Adipocyte (in vitro differentiated cells): Measurements from ENCODE around the gene ZFR.

Source experiments
- DNase-seq: peaks from one replicate; pipeline ENCODE4 v3.0.0-alpha.2; 2015; ENCODE audit warnings: low read depth
- H3K27me3 ChIP-seq: replicated peaks from 2 replicates; pipeline ENCODE4 v1.7.0; 2013; ENCODE audit warnings: mild to moderate bottlenecking, low read length, moderate library complexity; ENCODE audit not compliant: control insufficient read depth, insufficient read depth
- H3K36me3 ChIP-seq: 2 replicates; pipeline ENCODE4 v1.7.0; 2013; ENCODE audit warnings: low read length, mild to moderate bottlenecking, moderate library complexity; ENCODE audit not compliant: control insufficient read depth, insufficient read depth, severe bottlenecking
- H3K4me1 ChIP-seq: 2 replicates; pipeline ENCODE4 v1.7.0; 2013; ENCODE audit warnings: mild to moderate bottlenecking, low read length, moderate library complexity; ENCODE audit not compliant: control insufficient read depth, insufficient read depth
- H3K4me3 ChIP-seq: 2 replicates; pipeline ENCODE4 v1.7.0; 2013; ENCODE audit warnings: mild to moderate bottlenecking, low read length, moderate library complexity
- H3K9ac ChIP-seq: 2 replicates; pipeline ENCODE4 v1.7.0; 2013; ENCODE audit warnings: mild to moderate bottlenecking, low read length, moderate library complexity
- H3K9me3 ChIP-seq: 2 replicates; pipeline ENCODE4 v1.7.0; 2013; ENCODE audit warnings: mild to moderate bottlenecking, low read length, moderate library complexity; ENCODE audit not compliant: control insufficient read depth

The ZFR gene

DNA sequence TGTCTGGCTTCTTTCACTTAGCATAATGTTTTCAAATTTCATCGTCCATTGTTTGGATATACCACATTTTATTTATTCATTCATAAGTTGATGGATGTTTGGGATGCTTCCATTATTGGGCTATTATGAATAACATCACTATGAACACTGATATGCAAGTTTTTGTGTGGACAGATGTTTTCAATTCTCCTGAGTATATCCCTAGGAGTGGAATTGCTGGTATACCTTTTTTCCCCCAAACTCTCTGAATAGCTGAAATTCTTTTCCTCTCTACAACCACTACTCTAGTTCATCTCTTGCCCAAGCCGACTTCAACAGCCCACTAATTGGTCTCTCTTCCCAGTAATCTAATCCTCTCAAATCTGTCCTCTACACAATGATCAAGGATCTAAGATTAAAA lies 4.7 kb upstream of the ZFR start:
- Histone ChIP-seq H3K9me3 (no peaks in the 10 kb centered on the region), H3K27me3 (no peaks in the 10 kb centered on the region), H3K4me1 (peaks cover 3% of the 10 kb centered on the region), H3K9ac (no peak overlapping the region), H3K36me3 (no peaks in the 10 kb centered on the region), H3K4me3 (no peak overlapping the region)
- no peak for DNase-seq

DNA sequence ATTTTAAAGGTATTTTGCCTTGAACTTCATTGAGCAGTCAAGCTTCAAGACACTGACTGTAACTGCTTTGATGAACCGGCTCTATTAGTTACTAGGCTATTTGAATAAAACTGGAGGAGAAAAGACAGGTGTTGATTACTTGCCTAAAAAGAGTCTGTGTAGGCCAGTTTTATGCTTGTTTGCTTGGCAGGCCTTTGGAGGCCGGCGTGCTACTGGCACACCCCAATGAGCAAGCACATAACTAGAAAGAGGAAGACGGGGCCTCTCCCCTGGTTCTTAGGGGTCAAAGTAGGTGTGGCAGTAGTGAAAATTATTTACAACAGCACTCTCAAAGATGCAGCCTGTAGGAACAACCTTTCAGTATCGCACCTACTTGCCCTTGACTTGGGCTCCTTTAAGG lies 2.1 kb upstream of the ZFR start:
- DNase-seq, result no peak
- H3K36me3 ChIP-seq, result no peaks in the 10 kb centered on the region
- H3K27me3 ChIP-seq, result no peaks in the 10 kb centered on the region
- no peaks in the 10 kb centered on the region for H3K9me3 ChIP-seq
- no peak overlapping the region for H3K4me3 ChIP-seq
- H3K4me1 ChIP-seq, result peaks cover 19% of the 10 kb centered on the region
- no peak overlapping the region for H3K9ac ChIP-seq

DNA sequence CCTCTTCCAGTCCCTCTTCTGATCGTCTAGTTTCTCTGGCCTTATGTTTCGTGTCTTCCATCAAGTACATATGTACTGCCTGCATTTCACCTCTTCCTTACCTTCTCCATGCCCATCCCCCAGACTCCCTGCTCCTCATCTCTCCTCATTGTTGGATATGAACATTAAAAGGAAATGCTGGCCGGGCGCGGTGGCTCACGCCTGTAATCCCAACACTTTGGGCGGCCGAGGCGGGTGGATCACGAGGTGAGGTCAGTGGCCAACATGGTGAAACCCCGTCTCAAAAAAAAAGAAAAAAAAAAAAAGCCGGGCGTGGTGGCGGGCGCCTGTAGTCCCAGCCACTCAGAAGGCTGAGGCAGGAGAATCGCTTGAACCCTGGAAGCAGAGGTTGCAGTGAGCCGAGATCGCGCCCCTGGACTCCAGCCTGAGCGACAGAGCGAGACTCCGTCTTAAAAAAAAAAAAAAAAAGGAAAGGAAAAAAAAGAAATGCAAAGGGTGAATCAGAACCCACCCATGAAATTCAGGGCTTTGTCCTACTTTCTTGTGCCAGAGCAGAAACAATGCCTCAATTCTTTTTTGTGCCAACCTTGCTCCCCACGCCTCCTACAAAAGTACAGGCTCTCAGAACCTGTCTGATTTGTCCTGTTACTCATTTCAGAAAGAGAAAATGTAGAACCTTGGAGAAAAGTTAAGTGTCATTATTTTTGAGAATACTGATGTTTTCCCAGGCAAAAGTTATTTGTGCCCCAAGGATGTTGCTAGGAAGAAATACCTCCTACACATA lies 1.5 kb upstream of the ZFR start:
- H3K4me1 ChIP-seq, result peaks cover 25% of the 10 kb centered on the region
- no peaks in the 10 kb centered on the region for H3K27me3 ChIP-seq
- no peak overlapping the region for H3K4me3 ChIP-seq
- no peak overlapping the region for H3K9ac ChIP-seq
- H3K36me3 ChIP-seq, result no peaks in the 10 kb centered on the region
- H3K9me3 ChIP-seq, result no peaks in the 10 kb centered on the region
- no peak for DNase-seq

GRCh38 chr5:32445287-32445758 lies 783 bp upstream of the ZFR start:
- Histone ChIP-seq H3K36me3 (no peaks in the 10 kb centered on the region), H3K9me3 (no peaks in the 10 kb centered on the region), H3K27me3 (no peaks in the 10 kb centered on the region), H3K4me1 (peaks cover 25% of the 10 kb centered on the region), H3K4me3 (peak overlapping the region; percentile 88), H3K9ac (peak overlapping the region; percentile 93)
- DNase-seq, result no peak

DNA sequence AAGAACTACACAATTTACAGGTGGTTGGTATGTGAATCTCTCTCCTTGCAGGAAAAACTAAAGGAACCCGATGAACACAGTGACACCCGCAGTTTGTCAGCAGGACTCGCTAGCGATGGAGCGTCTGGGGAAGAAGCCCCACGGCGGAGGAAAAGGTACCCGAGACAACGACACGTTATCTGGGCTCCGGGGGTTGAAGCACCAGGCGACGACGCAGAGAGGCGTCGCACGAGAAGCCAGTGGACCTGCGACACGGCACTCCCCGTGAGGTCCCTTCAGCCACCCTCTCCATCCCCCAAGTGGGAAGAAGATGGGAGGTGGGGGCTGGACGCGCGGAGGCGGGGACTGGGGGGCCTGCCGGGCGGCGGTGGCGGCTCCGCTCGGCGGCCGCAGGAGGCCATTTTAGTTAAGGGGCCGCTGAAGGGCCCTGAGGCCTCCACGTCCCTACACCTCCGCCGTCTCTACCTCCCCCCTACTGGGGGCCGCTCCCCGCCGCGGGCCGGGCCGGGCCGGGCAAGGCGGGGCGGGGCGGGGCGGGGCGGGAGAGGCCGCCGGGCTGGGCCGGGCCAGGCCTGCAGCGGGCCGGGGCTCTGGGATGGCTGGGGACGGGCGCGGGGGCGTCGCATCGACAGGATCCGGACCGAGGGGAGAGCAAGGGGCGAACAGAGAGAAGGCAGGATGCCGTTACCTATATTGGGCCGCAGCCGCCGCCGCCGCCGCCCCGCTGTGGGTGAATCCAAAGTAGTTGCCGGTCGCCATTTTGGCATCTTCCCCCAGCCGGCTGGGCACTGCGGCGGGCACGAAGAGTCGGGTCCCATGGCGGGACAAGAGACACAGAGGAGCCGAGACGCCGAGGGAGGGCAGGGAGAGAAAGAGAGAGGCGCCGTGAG lies 754 bp downstream of the ZFR start:
- Histone ChIP-seq H3K27me3 (no peaks in the 10 kb centered on the region), H3K36me3 (peaks cover 8% of the 10 kb centered on the region), H3K4me3 (peak overlapping the region; percentile 93), H3K9me3 (no peaks in the 10 kb centered on the region), H3K4me1 (peaks cover 30% of the 10 kb centered on the region), H3K9ac (peak overlapping the region; percentile 93)
- peak; percentile 71 for DNase-seq

DNA sequence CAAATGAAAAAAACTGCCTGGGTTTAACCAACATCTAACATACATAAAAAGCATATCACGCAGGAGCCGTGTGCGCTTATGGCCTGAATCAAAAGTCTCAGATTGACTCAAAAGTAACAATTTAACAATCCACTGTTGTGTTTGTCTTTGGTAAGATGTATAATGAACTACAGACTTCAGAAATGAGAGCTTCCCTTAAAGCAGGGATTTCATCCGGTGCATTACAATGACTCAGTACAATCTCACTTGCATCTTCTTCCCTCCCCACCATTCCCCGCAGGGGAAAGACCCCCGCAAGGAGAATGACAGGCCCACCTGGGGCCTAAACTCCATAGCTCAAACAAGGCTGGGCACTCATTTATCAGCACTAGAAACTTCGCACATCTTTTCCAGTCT lies 1.4 kb downstream of the ZFR start:
- Histone ChIP-seq H3K4me3 (peak overlapping the region; percentile 93), H3K27me3 (no peaks in the 10 kb centered on the region), H3K9ac (peak overlapping the region; percentile 93), H3K36me3 (peaks cover 8% of the 10 kb centered on the region), H3K4me1 (peaks cover 31% of the 10 kb centered on the region), H3K9me3 (no peaks in the 10 kb centered on the region)
- DNase-seq, result peak; percentile 69

GRCh38 chr5:32439086-32439642 lies 5.4 kb downstream of the ZFR start:
- Histone ChIP-seq H3K27me3 (no peaks in the 10 kb centered on the region), H3K36me3 (peaks cover 10% of the 10 kb centered on the region), H3K9me3 (no peaks in the 10 kb centered on the region), H3K4me1 (peaks cover 44% of the 10 kb centered on the region), H3K4me3 (no peak overlapping the region), H3K9ac (no peak overlapping the region)
- no peak for DNase-seq

DNA sequence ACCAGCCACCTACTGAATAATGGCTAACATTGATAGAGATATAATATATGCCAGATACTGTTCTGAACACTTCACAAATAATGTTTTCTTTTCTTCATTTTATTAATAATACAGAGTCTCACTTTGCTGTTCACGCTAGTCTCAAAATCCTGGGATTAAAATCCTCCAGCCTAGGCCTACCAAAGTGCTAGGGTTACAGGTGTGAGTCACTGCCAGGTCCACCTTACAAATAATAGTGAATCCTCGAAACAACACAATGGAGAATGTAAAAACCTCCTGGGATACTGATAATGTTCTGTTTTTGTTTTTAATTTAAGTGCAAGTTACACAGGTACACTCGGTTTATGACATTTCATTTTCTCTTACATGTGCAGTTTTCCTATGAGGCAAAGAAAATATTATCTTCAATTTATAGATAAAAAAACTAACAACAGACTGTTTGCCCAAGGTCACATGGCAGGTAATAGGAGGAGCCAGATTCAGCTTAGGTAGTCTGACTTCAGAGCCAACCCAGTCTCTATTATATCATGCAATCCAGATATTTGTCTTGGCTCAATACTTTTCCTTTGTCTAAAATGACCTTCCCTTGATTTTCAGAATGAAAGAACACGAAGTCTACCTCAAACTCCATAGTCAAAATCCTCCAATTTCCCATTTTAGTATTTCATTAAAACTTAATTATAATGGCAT lies 7.8 kb downstream of the ZFR start:
- Histone ChIP-seq H3K9me3 (no peaks in the 10 kb centered on the region), H3K27me3 (no peaks in the 10 kb centered on the region), H3K9ac (no peak overlapping the region), H3K4me1 (peaks cover 38% of the 10 kb centered on the region), H3K4me3 (no peak overlapping the region), H3K36me3 (peaks cover 10% of the 10 kb centered on the region)
- DNase-seq, result no peak

DNA sequence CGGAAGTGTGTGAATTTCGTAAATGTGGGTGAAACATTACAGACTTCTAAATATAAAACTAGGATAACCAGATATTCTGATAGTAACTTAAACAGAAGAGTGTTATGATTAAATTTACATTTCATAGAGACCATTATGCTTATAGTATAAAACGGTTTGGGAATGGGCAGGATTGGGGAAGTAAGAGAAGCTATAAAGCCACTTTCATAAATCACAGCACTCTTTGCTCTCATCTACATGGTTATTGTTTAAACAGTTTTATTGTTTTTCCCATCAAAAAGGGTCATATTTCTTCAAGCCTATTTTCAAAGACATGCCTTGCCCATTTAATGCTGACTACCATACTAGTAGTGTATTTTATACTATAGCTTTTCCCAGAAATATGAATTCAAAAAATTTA lies 9.2 kb downstream of the ZFR start:
- H3K9ac ChIP-seq, result no peak overlapping the region
- no peak overlapping the region for H3K4me3 ChIP-seq
- H3K9me3 ChIP-seq, result no peaks in the 10 kb centered on the region
- peaks cover 31% of the 10 kb centered on the region for H3K4me1 ChIP-seq
- peaks cover 10% of the 10 kb centered on the region for H3K36me3 ChIP-seq
- DNase-seq, result no peak
- no peaks in the 10 kb centered on the region for H3K27me3 ChIP-seq

- no peaks in the 10 kb centered on the region for H3K27me3 ChIP-seq
- peaks cover 32% of the 10 kb centered on the region for H3K4me1 ChIP-seq
- H3K36me3 ChIP-seq, result peaks cover 2% of the 10 kb centered on the region
- H3K9me3 ChIP-seq, result no peaks in the 10 kb centered on the region
- no peak for DNase-seq
- H3K4me3 ChIP-seq, result no peak overlapping the region
- no peak overlapping the region for H3K9ac ChIP-seq
These were observed 10.3 kb downstream of the ZFR start for GRCh38 chr5:32434221-32434620.

- H3K9ac ChIP-seq, result no peak overlapping the region
- no peak overlapping the region for H3K4me3 ChIP-seq
- no peaks in the 10 kb centered on the region for H3K9me3 ChIP-seq
- H3K36me3 ChIP-seq, result peaks cover 14% of the 10 kb centered on the region
- peaks cover 29% of the 10 kb centered on the region for H3K4me1 ChIP-seq
- H3K27me3 ChIP-seq, result no peaks in the 10 kb centered on the region
- no peak for DNase-seq
These were observed 11.9 kb downstream of the ZFR start for GRCh38 chr5:32432633-32433032.
